ENCODE data around the gene ANKRD13A. TPM values are rescaled to one million over a fixed set of nuclear protein-coding genes. Genes with fewer than 3 reads are reported as not detected.

ANKRD13A gene
- total and polyA plus RNA-seq, 2 donors (not counting 1 experiment from before 2014, with no cell fraction given), result 150 to 185 TPM

- no peak overlapping the region for H3K4me3 ChIP-seq (ENCODE audit: control extremely low read depth in 1 of 5, extremely low read depth in 1 of 5, insufficient read depth in 1 of 5, low read depth in 2 of 5, low read length in 4 of 5)
- POLR2A ChIA-PET, result interaction anchor here (4.4 kb wide), 1 partner anchor 9 kb away, joined by 32 read pairs; no protein-coding TSS in a partner anchor
- H3K27ac ChIP-seq (ENCODE audit: low read length in 2 of 2), result peak overlapping the region; percentile 38 to 81
- 75% methylated on average over 8 of the region's 8 CpGs for WGBS (ENCODE audit: insufficient coverage)
- H3K4me3 Mint-ChIP-seq, result peak overlapping the region; percentile 58
- TF ChIP-seq EZH2 (IDR thresholded peaks at IDR 0.05; ENCODE audit: borderline replicate concordance, insufficient read depth, low read depth, low read length, poor library complexity, severe bottlenecking) (no peak), CTCF (IDR thresholded peaks at IDR 0.05) (no peak)
- H3K27ac Mint-ChIP-seq, result peak overlapping the region; percentile 89
- H3K27me3 ChIP-seq (replicated peaks in 1 of 4; ENCODE audit: control extremely low read depth in 1 of 4, control insufficient read depth in 3 of 4, insufficient read depth in 4 of 4, low read length in 3 of 4), result no peaks in the 10 kb centered on the region
- no peak overlapping the region for H2AFZ ChIP-seq (ENCODE audit: insufficient read depth, low read depth, low read length, poor library complexity, severe bottlenecking)
- CTCF ChIA-PET, result interaction anchor here (6.8 kb wide), 1 partner anchor 9 kb away, joined by 46 read pairs; no protein-coding TSS in a partner anchor
- intact Hi-C loops (cut with micrococcal nuclease), result no loop called here
- peaks cover 56 to 81% of the 10 kb centered on the region in 2 donors for H3K4me1 ChIP-seq (ENCODE audit: control insufficient read depth in 2 of 2, insufficient read depth in 2 of 2, low read length in 2 of 2)
- peak overlapping the region; percentile 7 for H3K4me2 ChIP-seq (replicated peaks; ENCODE audit: low read depth, low read length, poor library complexity, severe bottlenecking)
- peaks cover 6 to 13% of the 10 kb centered on the region in 2 experiments for H3K36me3 ChIP-seq (replicated peaks in 1 of 2; ENCODE audit: control extremely low read depth in 1 of 2, control insufficient read depth in 1 of 2, extremely low read depth in 1 of 2, insufficient read depth in 2 of 2, low read length in 1 of 2)
- H3K27me3 Mint-ChIP-seq, result no peaks in the 10 kb centered on the region
- H3K9ac ChIP-seq (ENCODE audit: low read length), result no peak overlapping the region
- H4K20me1 ChIP-seq (ENCODE audit: control insufficient read depth, insufficient read depth, low read length, poor library complexity, severe bottlenecking), result peaks cover 23% of the 10 kb centered on the region
- H3K9me3 ChIP-seq (ENCODE audit: control extremely low read depth in 1 of 3, control insufficient read depth in 2 of 3, insufficient read depth in 1 of 3, low read length in 2 of 3), result no peaks in the 10 kb centered on the region
- DNase-seq (peak; percentile 19), ATAC-seq (ENCODE audit: low read depth) (no peak)
- H3K79me2 ChIP-seq (ENCODE audit: control insufficient read depth, insufficient read depth, low read length), result peaks cover 96% of the 10 kb centered on the region
- H3K4me1 Mint-ChIP-seq, result peaks cover 77% of the 10 kb centered on the region
- H3K9me3 Mint-ChIP-seq (ENCODE audit: insufficient read depth), result no peaks in the 10 kb centered on the region
Measured at GRCh38 chr12:110002676-110003515, 3.7 kb downstream of the ANKRD13A start.

- Histone ChIP-seq H3K27me3 (replicated peaks in 1 of 4; ENCODE audit: control extremely low read depth in 1 of 4, control insufficient read depth in 3 of 4, insufficient read depth in 4 of 4, low read length in 3 of 4) (no peaks in the 10 kb centered on the region), H3K4me2 (replicated peaks; ENCODE audit: low read depth, low read length, poor library complexity, severe bottlenecking) (peak overlapping the region; percentile 64), H3K4me3 (ENCODE audit: control extremely low read depth in 1 of 5, extremely low read depth in 1 of 5, insufficient read depth in 1 of 5, low read depth in 2 of 5, low read length in 4 of 5) (no peak overlapping the region), H3K4me1 (ENCODE audit: control insufficient read depth in 2 of 2, insufficient read depth in 2 of 2, low read length in 2 of 2) (peaks cover 55 to 80% of the 10 kb centered on the region in 2 donors), H3K27ac (ENCODE audit: low read length in 2 of 2) (peak overlapping the region; percentile 73 to 81), H4K20me1 (ENCODE audit: control insufficient read depth, insufficient read depth, low read length, poor library complexity, severe bottlenecking) (peaks cover 23% of the 10 kb centered on the region), H2AFZ (ENCODE audit: insufficient read depth, low read depth, low read length, poor library complexity, severe bottlenecking) (no peak overlapping the region), H3K9me3 (ENCODE audit: control extremely low read depth in 1 of 3, control insufficient read depth in 2 of 3, insufficient read depth in 1 of 3, low read length in 2 of 3) (peaks cover 0 to 1% (median 0%) of the 10 kb centered on the region in 3 donors), H3K36me3 (replicated peaks in 1 of 2; ENCODE audit: control extremely low read depth in 1 of 2, control insufficient read depth in 1 of 2, extremely low read depth in 1 of 2, insufficient read depth in 2 of 2, low read length in 1 of 2) (peaks cover 6 to 13% of the 10 kb centered on the region in 2 experiments), H3K9ac (ENCODE audit: low read length) (no peak overlapping the region), H3K79me2 (ENCODE audit: control insufficient read depth, insufficient read depth, low read length) (peaks cover 97% of the 10 kb centered on the region)
- TF ChIP-seq EZH2 (IDR thresholded peaks at IDR 0.05; ENCODE audit: borderline replicate concordance, insufficient read depth, low read depth, low read length, poor library complexity, severe bottlenecking) (no peak), CTCF (IDR thresholded peaks at IDR 0.05) (no peak)
- no CpG with 5 or more reads among the region's 4 CpGs for WGBS (ENCODE audit: insufficient coverage)
- Mint-ChIP-seq H3K27me3 (no peaks in the 10 kb centered on the region), H3K9me3 (ENCODE audit: insufficient read depth) (no peaks in the 10 kb centered on the region), H3K4me3 (peak overlapping the region; percentile 70), H3K4me1 (peaks cover 75% of the 10 kb centered on the region), H3K27ac (peak overlapping the region; percentile 88)
- DNase-seq (peak; percentile 51), ATAC-seq (ENCODE audit: low read depth) (peak; percentile 31)
- ChIA-PET CTCF (interaction anchor here (0.7 to 6.8 kb wide), 4 partner anchors 8 to 19 kb away, joined by 3 to 46 read pairs (median 3); partner anchors contain the start of gene GIT2), POLR2A (interaction anchor here (0.7 to 2.0 kb wide), 3 partner anchors 9 to 45 kb away, joined by 3 to 11 read pairs (median 9); no protein-coding TSS in a partner anchor)
- intact Hi-C loops (cut with micrococcal nuclease), result no loop called here
Measured at GRCh38 chr12:110004598-110004997, 5.4 kb downstream of the ANKRD13A start.
